IMR-90 (cell line): ENCODE measurements around the gene PGLYRP2. TPM values are rescaled to one million over a fixed set of nuclear protein-coding genes. Genes with fewer than 3 reads are reported as not detected.

Experiments
- ATAC-seq: fragments of 200-7000 bp; cut with Tn5 transposase; 2 replicates; pipeline ENCODE4 v1.9.1; 2020; ENCODE audit warnings: low read depth, mild to moderate bottlenecking, moderate library complexity
- BruUV-seq: library from RNA; stranded (reverse); fragments of 400-500 nt; replicated peaks from 2 replicates; lab custom pipeline; 2021; lab: Mats Ljungman, UMichigan
- CTCF ChIA-PET: fragments of 300-600 bp; formaldehyde crosslinking; extraction: SDS; loops from one replicate; lab custom pipeline; 2021; ENCODE audit warnings: antibody characterized with exemption; lab: Yijun Ruan, JAX
- POLR2A ChIA-PET: fragments of 300-600 bp; sonication (Branson Sonifier 250); formaldehyde crosslinking; loops from one replicate; lab custom pipeline; 2022; ENCODE audit warnings: antibody characterized with exemption; ENCODE audit not compliant: unreplicated experiment; lab: Charles Lee
- DNase-seq: peaks from one replicate; pipeline ENCODE4 v3.0.0; 2013
- H2AFZ ChIP-seq: replicated peaks from 2 replicates; pipeline ENCODE3; 2013; ENCODE audit warnings: low read length, mild to moderate bottlenecking; ENCODE audit not compliant: poor library complexity
- H2AK5ac ChIP-seq: 2 replicates; pipeline ENCODE4 v1.6.1; 2013; ENCODE audit warnings: low read depth, low read length, inconsistent platforms
- H2AK9ac ChIP-seq: replicated peaks from 2 replicates; pipeline ENCODE3; 2013; ENCODE audit warnings: mild to moderate bottlenecking, low read depth, low read length, moderate library complexity; ENCODE audit not compliant: poor library complexity
- H2BK120ac ChIP-seq: 2 replicates; pipeline ENCODE4 v1.6.1; 2013; ENCODE audit warnings: low read depth, low read length, inconsistent platforms
- H2BK15ac ChIP-seq: 3 replicates; pipeline ENCODE4 v1.6.1; 2013; ENCODE audit warnings: low read depth, low read length, inconsistent platforms
- H2BK20ac ChIP-seq: 2 replicates; pipeline ENCODE4 v1.6.1; 2013; ENCODE audit warnings: low read depth, mild to moderate bottlenecking, inconsistent platforms, low read length, moderate library complexity
- H2BK5ac ChIP-seq: 2 replicates; pipeline ENCODE4 v1.6.1; 2013; ENCODE audit warnings: mild to moderate bottlenecking, low read depth, low read length, inconsistent platforms; ENCODE audit not compliant: poor library complexity, severe bottlenecking
- H3K14ac ChIP-seq: replicated peaks from 2 replicates; pipeline ENCODE4 v1.6.1; 2013; ENCODE audit warnings: low read depth, low read length, inconsistent platforms
- H3K18ac ChIP-seq: 2 replicates; pipeline ENCODE4 v1.6.1; 2013; ENCODE audit warnings: low read depth, low read length, control low read depth
- H3K23ac ChIP-seq: 2 replicates; pipeline ENCODE4 v1.6.1; 2013; ENCODE audit warnings: low read depth, low read length, inconsistent platforms
- H3K27ac ChIP-seq: 2 replicates; pipeline ENCODE4 v1.5.1; 2013; ENCODE audit warnings: mild to moderate bottlenecking, control low read depth, low read length; ENCODE audit not compliant: insufficient read depth
- H3K27me3 ChIP-seq: 2 replicates; pipeline ENCODE4 v1.6.1; 2013; ENCODE audit warnings: low read length; ENCODE audit not compliant: control insufficient read depth, insufficient read depth
- H3K36me3 ChIP-seq: 2 replicates; pipeline ENCODE4 v1.6.1; 2013; ENCODE audit warnings: low read length, mixed read lengths; ENCODE audit not compliant: control insufficient read depth, insufficient read depth
- H3K4ac ChIP-seq: 2 replicates; pipeline ENCODE4 v1.6.1; 2013; ENCODE audit warnings: low read depth, low read length, inconsistent platforms
- H3K4me1 ChIP-seq: 2 replicates; pipeline ENCODE4 v1.6.1; 2013; ENCODE audit warnings: low read length, mixed read lengths; ENCODE audit not compliant: control insufficient read depth, insufficient read depth
- H3K4me2 ChIP-seq: 2 replicates; pipeline ENCODE4 v1.6.1; 2013; ENCODE audit warnings: low read depth, mild to moderate bottlenecking, control low read depth, low read length, moderate library complexity
- H3K4me3 ChIP-seq: 2 replicates; pipeline ENCODE4 v1.5.1; 2013; ENCODE audit warnings: low read depth, mild to moderate bottlenecking, control low read depth, low read length, moderate library complexity; ENCODE audit not compliant: insufficient read depth
- H3K56ac ChIP-seq: 2 replicates; pipeline ENCODE4 v1.6.1; 2013; ENCODE audit warnings: low read length, inconsistent platforms; ENCODE audit not compliant: insufficient read depth; ENCODE audit errors: extremely low read depth
- H3K79me1 ChIP-seq, 2 experiments: 2 replicates each; pipeline ENCODE4 v1.6.1; 2013; ENCODE audit warnings: low read length in 2 of 2, inconsistent platforms in 1 of 2, low read depth in 1 of 2
- H3K9ac ChIP-seq: 2 replicates; pipeline ENCODE4 v1.6.1; 2013; ENCODE audit warnings: low read depth, low read length, control low read depth
- H3K9me1 ChIP-seq: 2 replicates; pipeline ENCODE4 v1.6.1; 2013; ENCODE audit warnings: low read length, inconsistent platforms; ENCODE audit not compliant: insufficient read depth
- H3K9me3 ChIP-seq: 2 replicates; pipeline ENCODE4 v1.6.1; 2013; ENCODE audit warnings: low read length; ENCODE audit not compliant: control insufficient read depth, insufficient read depth
- H4K20me1 ChIP-seq: 2 replicates; pipeline ENCODE4 v1.6.1; 2013; ENCODE audit warnings: low read length, inconsistent platforms; ENCODE audit not compliant: insufficient read depth
- H4K5ac ChIP-seq: 2 replicates; pipeline ENCODE4 v1.6.1; 2013; ENCODE audit warnings: mild to moderate bottlenecking, low read depth, low read length, control low read depth
- H4K8ac ChIP-seq, 2 experiments: 2 replicates each; pipeline ENCODE4 v1.6.1; 2013; ENCODE audit warnings: low read depth in 2 of 2, low read length in 2 of 2, control low read depth in 1 of 2, inconsistent platforms in 1 of 2
- H4K91ac ChIP-seq: 2 replicates; pipeline ENCODE4 v1.6.1; 2013; ENCODE audit warnings: low read depth, low read length, inconsistent platforms; ENCODE audit not compliant: insufficient read depth
- BHLHE40 ChIP-seq: fragments of 150-350 bp; IDR thresholded peaks from 2 replicates; pipeline ENCODE4 v1.6.1; 2016; ENCODE audit warnings: mild to moderate bottlenecking, low read depth, low read length
- CEBPB ChIP-seq: IDR thresholded peaks from 2 replicates; pipeline ENCODE4 v1.6.1; 2012; ENCODE audit warnings: low read depth, low read length, improper control_type of control experiment
- CHD1 ChIP-seq: IDR thresholded peaks from 2 replicates; pipeline ENCODE4 v1.6.1; 2012; ENCODE audit warnings: low read depth, low read length, improper control_type of control experiment
- CTCF ChIP-seq: conservative IDR thresholded peaks from 2 replicates; pipeline ENCODE4 v1.5.1; 2012; ENCODE audit warnings: mild to moderate bottlenecking, low read depth, low read length, improper control_type of control experiment
- ELK1 ChIP-seq: fragments of 150-350 bp; IDR thresholded peaks from 2 replicates; pipeline ENCODE4 v1.6.1; 2016; ENCODE audit warnings: low read depth, mild to moderate bottlenecking, low read length, moderate library complexity, borderline replicate concordance
- FOS ChIP-seq: fragments of 150-350 bp; IDR thresholded peaks from 2 replicates; pipeline ENCODE4 v1.6.1; 2016; ENCODE audit warnings: low read depth, low read length
- MAFK ChIP-seq: IDR thresholded peaks from 2 replicates; pipeline ENCODE4 v1.6.1; 2012; ENCODE audit warnings: low read depth, low read length, improper control_type of control experiment
- MXI1 ChIP-seq: IDR thresholded peaks from 2 replicates; pipeline ENCODE4 v1.6.1; 2012; ENCODE audit warnings: low read depth, mild to moderate bottlenecking, low read length, moderate library complexity, borderline replicate concordance
- NFE2L2 ChIP-seq: fragments of 150-350 bp; IDR thresholded peaks from 2 replicates; pipeline ENCODE4 v1.6.1; 2016; ENCODE audit warnings: low read depth, mild to moderate bottlenecking, low read length
- RAD21 ChIP-seq: IDR thresholded peaks from 2 replicates; pipeline ENCODE4 v1.6.1; 2012; ENCODE audit warnings: low read length, improper control_type of control experiment
- RCOR1 ChIP-seq: IDR thresholded peaks from 2 replicates; pipeline ENCODE4 v1.6.1; 2012; ENCODE audit warnings: mild to moderate bottlenecking, low read length, improper control_type of control experiment; ENCODE audit not compliant: insufficient replicate concordance
- RFX5 ChIP-seq: IDR thresholded peaks from 2 replicates; pipeline ENCODE4 v1.8.0; 2012; ENCODE audit warnings: low read depth, mild to moderate bottlenecking, low read length, moderate library complexity
- SMC3 ChIP-seq: fragments of 150-350 bp; IDR thresholded peaks from 2 replicates; pipeline ENCODE4 v1.6.1; 2016; ENCODE audit warnings: low read depth, mild to moderate bottlenecking, antibody characterized with exemption, low read length, moderate library complexity
- WGBS, 2 experiments: methylation state at CpG; one replicate each; pipeline versions ENCODE4 v1.1.5 to v1.1.7; 2013; ENCODE audit warnings: missing lambda C conversion rate in 2 of 2; ENCODE audit not compliant: insufficient read length in 1 of 2; ENCODE audit errors: extremely low coverage in 2 of 2; 5-methylcytosine and 5-hydroxymethylcytosine counted together
- dilution Hi-C: fragments of 300-500 bp; cut with HindIII; formaldehyde crosslinking; loops from one replicate; pipeline ENCODE4 v1.14.3; 2018; ENCODE audit warnings: low sequenced_read_pairs; ENCODE audit not compliant: unreplicated experiment
- in situ Hi-C: fragments of 300-500 bp; cut with MboI; formaldehyde crosslinking; loops from 3 replicates; pipeline ENCODE4 v1.14.3; 2019; ENCODE audit warnings: low sequenced_read_pairs, inconsistent platforms, mixed read lengths
- intact Hi-C: fragments of 100-400 bp; cut with micrococcal nuclease; formaldehyde crosslinking; loops from 2 replicates; pipeline ENCODE4 v1.10.0; 2022
- polyA plus RNA-seq, 3 experiments: library from polyadenylated mRNA; depleted of rRNA; stranded (reverse); fragments of >200 nt; gene quantifications; 2 replicates each; pipeline ENCODE4 v1.2.3, GENCODE V29; 2012; ENCODE audit warnings: low replicate concordance in 1 of 3
- total RNA-seq: library from RNA; depleted of rRNA; stranded (reverse); fragments of >200 nt; gene quantifications from 2 replicates; pipeline ENCODE4 v1.2.3, GENCODE V29; 2012

Gene PGLYRP2
- total and polyA plus RNA-seq, 2 of the 4 experiments (the other 2 are of a cell fraction) = not detected

GRCh38 chr19:15471639-15472101, 7.6 kb downstream of the PGLYRP2 start:
- no peak overlapping the region for H2AFZ ChIP-seq
- dilution Hi-C loops (no loop called here), in situ Hi-C loops (no loop called here), intact Hi-C loops (no loop called here)
- no peak for ATAC-seq
- no peak overlapping the region for H3K4ac ChIP-seq
- H4K91ac ChIP-seq = no peak overlapping the region
- no peak for TF ChIP-seq RFX5
- no peak for TF ChIP-seq CTCF
- no peak for TF ChIP-seq NFE2L2
- TF ChIP-seq CHD1 = no peak
- no peak for TF ChIP-seq SMC3
- no peak for TF ChIP-seq BHLHE40
- TF ChIP-seq ELK1 = no peak
- no peak for TF ChIP-seq FOS
- TF ChIP-seq CEBPB = no peak
- TF ChIP-seq RAD21 = no peak
- no peak for TF ChIP-seq MAFK
- TF ChIP-seq MXI1 = no peak
- no peak for TF ChIP-seq RCOR1
- POLR2A ChIA-PET = no interaction called here
- no peak overlapping the region for H4K5ac ChIP-seq
- peaks cover 17% of the 10 kb centered on the region for H3K27me3 ChIP-seq
- H3K4me1 ChIP-seq = no peaks in the 10 kb centered on the region; the same call in 1 of the 2 replicates
- H3K14ac ChIP-seq = no peak overlapping the region
- H3K18ac ChIP-seq = no peak overlapping the region
- H2BK5ac ChIP-seq = no peak overlapping the region
- no TSS peak for BruUV-seq
- CTCF ChIA-PET = interaction anchor here (0.5 kb wide), 1 partner anchor 379 kb away, joined by 3 read pairs; no protein-coding TSS in a partner anchor
- no peaks in the 10 kb centered on the region for H3K9me1 ChIP-seq
- H2BK120ac ChIP-seq = no peak overlapping the region
- no peaks in the 10 kb centered on the region for H3K9me3 ChIP-seq
- H4K8ac ChIP-seq = no peak overlapping the region
- H2BK20ac ChIP-seq = no peak overlapping the region
- no peaks in the 10 kb centered on the region for H3K79me1 ChIP-seq
- no peak overlapping the region for H2AK5ac ChIP-seq
- H3K9ac ChIP-seq = no peak overlapping the region
- H3K4me2 ChIP-seq = no peak overlapping the region
- H3K4me3 ChIP-seq = no peak overlapping the region
- no peak overlapping the region for H3K56ac ChIP-seq
- H4K20me1 ChIP-seq = no peaks in the 10 kb centered on the region
- no peak overlapping the region for H2AK9ac ChIP-seq
- no peak overlapping the region for H3K23ac ChIP-seq
- no peak overlapping the region for H3K27ac ChIP-seq
- no peaks in the 10 kb centered on the region for H3K36me3 ChIP-seq
- WGBS, 2 experiments = 57% methylated on average over 13 of the region's 31 CpGs; no CpG with 5 or more reads in 1 of the 2 experiments
- H2BK15ac ChIP-seq = no peak overlapping the region
- DNase-seq = no peak
